ENCODE results near the gene SYCE3.
"Not testable (repeated sequence)": the region's sequence is repeated elsewhere in the genome, so short reads cannot be mapped to it uniquely, and the experiment has no call there.

The SYCE3 gene

GRCh38 chr22:50525104-50525857 is 37.4 kb downstream of the SYCE3 start, which contains the start of gene SCO2:
SCO2 (minus strand) TSS chr22:50525598; CDS start chr22:50524411, 1,187 bp downstream.
- intact Hi-C loops (cut with DNase I), result loop anchor here (1.0 to 2.0 kb wide), 2 partner anchors 16 to 57 kb away; partner anchors contain the start of genes CHKB and NCAPH2
- peak; percentile 90 to 99 (median 92) for DNase-seq

GRCh38 chr22:50524676-50525103 is 38.0 kb downstream of the SYCE3 start:
- DNase-seq, result no peak
- intact Hi-C loops (cut with DNase I), result loop anchor here (1.0 to 2.0 kb wide), 2 partner anchors 16 to 58 kb away; partner anchors contain the start of genes CHKB and NCAPH2

GRCh38 chr22:50523806-50524675 is 38.7 kb downstream of the SYCE3 start:
- intact Hi-C loops (cut with DNase I), result loop anchor here (2.0 kb wide), 1 partner anchor 15 kb away; the partner anchor contains the start of gene NCAPH2
- peak in 2 of 10 donors; percentile 68 to 75 for DNase-seq

- DNase-seq, result peak in 1 of 10 donors; percentile 82
- intact Hi-C loops (cut with DNase I), result no loop called here
These were observed 39.3 kb downstream of the SYCE3 start for GRCh38 chr22:50523458-50523805.

- intact Hi-C loops (cut with DNase I), result no loop called here
- DNase-seq, result peak in 1 of 10 donors; percentile 82
These were observed 39.8 kb downstream of the SYCE3 start for GRCh38 chr22:50522806-50523438.

- no peak for DNase-seq
- intact Hi-C loops (cut with DNase I), result no loop called here
These were observed 40.4 kb downstream of the SYCE3 start for GRCh38 chr22:50522208-50522805.

- intact Hi-C loops (cut with DNase I), result no loop called here
- no peak for DNase-seq
These were observed 41.0 kb downstream of the SYCE3 start for GRCh38 chr22:50521710-50522109.

- intact Hi-C loops (cut with DNase I), result no loop called here
- peak in 1 of 10 donors; percentile 80 for DNase-seq
These were observed 41.8 kb downstream of the SYCE3 start for GRCh38 chr22:50520826-50521453.

GRCh38 chr22:50520184-50520583 is 42.5 kb downstream of the SYCE3 start:
- intact Hi-C loops (cut with DNase I), result not testable (repeated sequence)

GRCh38 chr22:50519151-50519550 is 43.6 kb downstream of the SYCE3 start:
- intact Hi-C loops (cut with DNase I), result no loop called here
- no peak for DNase-seq

More at GRCh38 chr22:50520184-50520583, 42.5 kb downstream of the SYCE3 start:
- not testable (repeated sequence) for DNase-seq

- DNase-seq, result no peak
- intact Hi-C loops (cut with DNase I), result no loop called here
These were observed 44.1 kb downstream of the SYCE3 start for GRCh38 chr22:50518606-50519005.

GRCh38 chr22:50517495-50518260 is 45.0 kb downstream of the SYCE3 start:
- intact Hi-C loops (cut with DNase I), result no loop called here
- DNase-seq, result no peak

GRCh38 chr22:50516891-50517290 is 45.8 kb downstream of the SYCE3 start:
- no peak for DNase-seq
- intact Hi-C loops (cut with DNase I), result no loop called here

GRCh38 chr22:50516068-50516467 is 46.7 kb downstream of the SYCE3 start:
- intact Hi-C loops (cut with DNase I), result no loop called here
- DNase-seq, result no peak

GRCh38 chr22:50513175-50513574 is 49.5 kb downstream of the SYCE3 start:
- intact Hi-C loops (cut with DNase I), result no loop called here

GRCh38 chr22:50508897-50509296 is 53.8 kb downstream of the SYCE3 start:
- intact Hi-C loops (cut with DNase I), result loop anchor here (2.0 to 10.0 kb wide), 3 partner anchors 16 to 264 kb away; partner anchors contain the start of genes PPP6R2, SCO2 and TUBGCP6
- DNase-seq, result no peak

More at GRCh38 chr22:50513175-50513574, 49.5 kb downstream of the SYCE3 start:
- DNase-seq, result no peak

- peak; percentile 93 to 99 (median 96) for DNase-seq
- intact Hi-C loops (cut with DNase I), result loop anchor here (2.0 to 10.0 kb wide), 3 partner anchors 17 to 263 kb away; partner anchors contain the start of genes PPP6R2, SCO2 and TUBGCP6
These were observed 54.5 kb downstream of the SYCE3 start, which contains the start of gene NCAPH2 for GRCh38 chr22:50507991-50508884. NCAPH2 (plus strand) TSS chr22:50508224; CDS start chr22:50508338, 114 bp downstream.
